Measurements from ENCODE around the gene ASB18. TPM values are rescaled to one million over a fixed set of nuclear protein-coding genes. Genes with fewer than 3 reads are reported as not detected.

The ASB18 gene
- total RNA-seq, 1 donor = not detected

DNA sequence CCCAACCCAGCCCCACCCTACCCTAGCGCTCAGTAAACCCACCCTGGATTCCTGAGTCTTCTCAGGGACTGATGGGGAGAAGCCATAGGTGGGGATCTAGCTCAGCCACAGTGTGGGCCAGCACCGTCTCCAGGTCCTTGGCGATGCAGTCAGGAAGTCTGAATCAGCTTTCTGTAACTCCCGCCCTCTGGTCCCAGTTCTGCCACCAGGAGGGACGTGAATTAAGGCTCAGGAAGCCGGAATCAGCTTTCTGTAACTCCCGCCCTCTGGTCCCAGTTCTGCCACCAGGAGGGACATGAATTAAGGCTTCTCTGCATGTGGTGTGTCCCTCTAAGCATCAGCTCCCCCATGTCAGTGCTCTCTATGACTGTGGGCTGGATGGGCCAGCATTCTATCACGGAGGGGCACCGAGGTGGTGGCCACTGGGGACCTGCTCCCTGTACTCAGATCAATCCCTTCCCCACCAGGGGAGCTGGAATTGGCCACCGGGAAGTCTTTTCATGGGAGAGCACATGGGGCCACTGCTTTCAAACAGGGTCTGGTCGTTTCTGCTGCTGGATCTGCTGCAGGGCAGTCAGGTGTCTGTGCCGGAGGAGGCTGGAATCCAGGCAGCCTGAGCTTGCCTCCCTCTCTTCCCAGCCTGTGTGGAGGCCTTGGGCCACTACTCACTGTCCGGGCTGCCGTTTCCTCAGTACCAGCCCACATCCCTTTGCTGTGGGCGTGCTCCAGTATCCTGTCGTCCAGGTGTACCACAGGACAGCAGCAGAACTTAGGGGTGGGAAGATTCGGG lies 24.7 kb downstream of the ASB18 start:
- H3K27me3 ChIP-seq (ENCODE audit: insufficient read depth, low read length) = peaks cover 35% of the 10 kb centered on the region
- no peaks in the 10 kb centered on the region for H3K9me3 ChIP-seq (ENCODE audit: low read depth, low read length)
- H3K4me1 ChIP-seq (ENCODE audit: insufficient read depth, low read length) = no peaks in the 10 kb centered on the region
- H3K4me3 ChIP-seq (ENCODE audit: low read length) = no peak overlapping the region

- Histone ChIP-seq H3K9me3 (ENCODE audit: low read depth, low read length) (no peaks in the 10 kb centered on the region), H3K27me3 (ENCODE audit: insufficient read depth, low read length) (peaks cover 40% of the 10 kb centered on the region), H3K4me1 (ENCODE audit: insufficient read depth, low read length) (no peaks in the 10 kb centered on the region), H3K4me3 (ENCODE audit: low read length) (no peak overlapping the region)
Measured at GRCh38 chr2:236238751-236239150, 25.5 kb downstream of the ASB18 start.

DNA sequence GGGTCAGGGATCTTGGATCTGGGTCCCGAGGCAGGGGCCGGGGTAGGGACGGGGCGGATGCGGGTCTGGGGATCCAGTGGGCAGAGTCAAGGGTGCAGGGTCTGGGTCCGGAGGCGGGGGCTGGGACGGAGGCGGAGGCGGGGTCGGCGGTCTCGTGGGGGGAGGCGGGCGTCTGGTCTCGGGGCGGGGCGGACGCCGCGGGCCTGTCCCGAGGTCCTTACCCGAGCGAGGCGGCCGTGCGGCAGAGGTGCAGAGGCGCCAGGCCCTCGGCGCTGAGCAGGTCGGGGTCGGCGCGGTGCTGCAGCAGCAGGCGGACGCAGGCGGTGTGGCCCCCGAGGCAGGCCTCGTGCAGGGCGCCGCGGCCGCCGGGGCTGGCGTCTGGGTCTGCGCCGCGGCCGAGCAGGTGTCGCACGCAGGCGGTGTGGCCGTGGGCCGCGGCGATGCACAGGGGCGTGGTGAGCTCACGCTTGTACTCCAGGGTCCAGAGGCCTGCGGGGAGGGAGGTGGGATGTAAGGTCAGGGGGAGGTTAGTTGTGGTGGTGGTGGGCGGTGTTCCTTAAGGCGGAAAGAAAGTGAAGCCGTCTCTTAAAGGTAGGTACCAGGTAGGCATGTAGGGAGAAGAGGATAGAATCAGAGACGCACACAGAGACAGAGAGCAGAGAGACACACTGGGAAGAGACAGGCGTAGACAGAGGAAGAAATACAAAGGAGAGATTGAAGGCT lies 26.6 kb downstream of the ASB18 start:
- Histone ChIP-seq H3K4me1 (ENCODE audit: insufficient read depth, low read length) (no peaks in the 10 kb centered on the region), H3K9me3 (ENCODE audit: low read depth, low read length) (peaks cover 8% of the 10 kb centered on the region), H3K27me3 (ENCODE audit: insufficient read depth, low read length) (peaks cover 40% of the 10 kb centered on the region), H3K4me3 (ENCODE audit: low read length) (no peak overlapping the region)

DNA sequence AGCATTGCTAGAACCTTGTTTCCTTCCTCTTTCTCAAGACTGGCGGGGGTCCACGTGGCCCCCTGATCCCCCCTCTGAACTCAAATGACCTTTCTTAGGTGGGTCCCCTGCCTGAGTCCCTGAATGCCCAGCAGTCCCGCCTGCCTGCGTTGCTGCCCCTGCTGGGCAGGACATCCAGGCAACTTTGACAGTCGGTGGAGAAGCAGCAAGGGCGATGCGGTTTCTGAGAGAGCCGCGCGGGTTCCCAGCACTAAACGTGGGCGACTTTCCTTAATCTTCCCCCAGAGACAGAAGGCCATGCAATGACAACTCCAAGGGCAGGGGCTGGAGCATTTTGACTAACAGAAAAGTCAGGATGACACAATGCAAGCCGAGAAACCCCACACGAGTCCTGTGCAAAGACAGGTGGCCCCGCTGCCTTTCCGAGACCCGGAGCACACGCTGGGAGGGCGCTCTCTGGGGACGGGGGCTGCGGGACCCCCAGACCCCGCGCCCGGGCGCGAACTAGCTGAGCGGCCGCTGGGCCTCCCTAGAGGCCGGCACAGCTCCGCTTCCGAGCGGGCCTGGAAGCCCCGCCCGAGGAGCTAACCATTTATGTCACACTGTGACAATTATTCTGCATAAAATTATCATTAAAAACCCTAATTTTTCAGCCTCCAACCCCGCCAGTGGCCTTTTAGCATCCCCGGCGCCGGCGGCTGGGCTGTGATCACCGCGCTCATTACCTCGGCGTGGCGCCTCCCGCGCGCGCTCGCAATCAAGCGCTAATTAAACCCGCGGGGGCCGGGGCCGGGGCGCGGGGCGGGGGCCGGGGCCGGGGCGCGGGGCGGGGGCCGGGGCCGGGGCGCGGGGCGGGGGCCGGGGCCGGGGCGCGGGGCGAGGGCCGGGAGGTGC lies 27.4 kb downstream of the ASB18 start:
- peaks cover 13% of the 10 kb centered on the region for H3K9me3 ChIP-seq (ENCODE audit: low read depth, low read length)
- H3K4me3 ChIP-seq (ENCODE audit: low read length) = no peak overlapping the region
- peaks cover 40% of the 10 kb centered on the region for H3K27me3 ChIP-seq (ENCODE audit: insufficient read depth, low read length)
- no peaks in the 10 kb centered on the region for H3K4me1 ChIP-seq (ENCODE audit: insufficient read depth, low read length)

DNA sequence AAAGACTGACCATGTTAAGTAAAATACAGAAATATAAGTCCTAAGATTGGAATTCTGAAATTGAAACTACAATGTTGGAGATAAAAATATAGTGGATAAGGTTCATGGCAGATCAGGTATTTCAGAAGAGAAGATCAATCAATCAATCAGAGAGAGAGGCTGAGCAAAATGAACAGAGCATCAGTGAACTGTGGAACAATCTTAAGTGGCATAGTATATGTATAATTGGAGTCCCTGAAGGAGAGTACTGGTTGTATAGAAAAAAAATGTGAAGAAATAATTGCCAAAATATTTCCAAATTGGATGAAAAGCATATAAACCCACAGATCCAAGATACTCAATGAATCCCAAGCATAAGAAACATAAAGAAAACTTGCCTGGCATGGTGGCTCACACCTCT lies 35.0 kb downstream of the ASB18 start:
- no peaks in the 10 kb centered on the region for H3K4me1 ChIP-seq (ENCODE audit: insufficient read depth, low read length)
- H3K4me3 ChIP-seq (ENCODE audit: low read length) = no peak overlapping the region
- peaks cover 11% of the 10 kb centered on the region for H3K27me3 ChIP-seq (ENCODE audit: insufficient read depth, low read length)
- peaks cover 22% of the 10 kb centered on the region for H3K9me3 ChIP-seq (ENCODE audit: low read depth, low read length)

GRCh38 chr2:236223675-236224074 lies 40.5 kb downstream of the ASB18 start:
- no peak overlapping the region for H3K4me3 ChIP-seq (ENCODE audit: low read length)
- peaks cover 5% of the 10 kb centered on the region for H3K27me3 ChIP-seq (ENCODE audit: insufficient read depth, low read length)
- H3K9me3 ChIP-seq (ENCODE audit: low read depth, low read length) = no peaks in the 10 kb centered on the region
- no peaks in the 10 kb centered on the region for H3K4me1 ChIP-seq (ENCODE audit: insufficient read depth, low read length)

DNA sequence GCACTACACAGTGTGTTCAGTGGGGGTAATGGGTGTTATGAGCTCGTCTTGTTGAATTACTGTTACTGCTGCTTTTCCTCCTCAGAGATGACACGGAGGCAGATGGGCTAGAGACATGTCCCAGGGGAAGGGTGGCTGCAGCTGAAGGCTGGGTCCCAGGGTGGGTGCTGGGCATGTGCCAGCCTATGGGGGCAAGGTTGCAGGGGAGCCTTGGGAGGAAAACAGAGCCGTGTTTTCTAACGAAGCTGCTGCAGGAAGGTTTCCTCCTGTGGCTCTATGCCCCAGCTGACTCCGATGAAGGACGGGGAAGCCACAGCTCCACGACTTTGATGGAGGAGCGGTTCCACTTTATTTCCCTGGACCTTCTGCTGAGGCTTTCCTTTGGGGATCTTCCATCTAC lies 42.4 kb downstream of the ASB18 start:
- no peaks in the 10 kb centered on the region for H3K27me3 ChIP-seq (ENCODE audit: insufficient read depth, low read length)
- H3K4me3 ChIP-seq (ENCODE audit: low read length) = no peak overlapping the region
- H3K9me3 ChIP-seq (ENCODE audit: low read depth, low read length) = no peaks in the 10 kb centered on the region
- H3K4me1 ChIP-seq (ENCODE audit: insufficient read depth, low read length) = no peaks in the 10 kb centered on the region

GRCh38 chr2:236219411-236219810 lies 44.8 kb downstream of the ASB18 start:
- H3K9me3 ChIP-seq (ENCODE audit: low read depth, low read length) = no peaks in the 10 kb centered on the region
- H3K27me3 ChIP-seq (ENCODE audit: insufficient read depth, low read length) = no peaks in the 10 kb centered on the region
- no peaks in the 10 kb centered on the region for H3K4me1 ChIP-seq (ENCODE audit: insufficient read depth, low read length)

DNA sequence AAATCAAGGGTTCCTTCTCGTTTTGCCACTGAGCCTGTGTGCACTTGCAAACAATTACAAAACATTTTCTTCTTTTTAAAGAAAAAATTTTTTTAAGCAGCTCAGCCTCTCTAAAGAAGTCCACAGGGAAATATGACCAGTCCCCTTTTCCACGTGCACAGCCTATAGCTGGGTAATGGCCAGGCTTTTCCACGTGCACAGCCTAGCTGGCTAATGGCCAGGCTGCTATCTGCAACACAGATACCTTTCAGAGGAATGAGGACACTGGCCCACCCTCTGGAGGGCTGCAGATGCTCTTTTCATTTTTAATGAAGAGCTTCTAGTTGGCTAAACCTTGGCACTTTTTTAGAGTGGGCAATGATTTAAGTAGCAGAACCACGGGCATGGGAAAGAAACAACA lies 46.3 kb downstream of the ASB18 start:
- H3K27me3 ChIP-seq (ENCODE audit: insufficient read depth, low read length) = no peaks in the 10 kb centered on the region

More at GRCh38 chr2:236219411-236219810, 44.8 kb downstream of the ASB18 start:
- H3K4me3 ChIP-seq (ENCODE audit: low read length) = no peak overlapping the region

DNA sequence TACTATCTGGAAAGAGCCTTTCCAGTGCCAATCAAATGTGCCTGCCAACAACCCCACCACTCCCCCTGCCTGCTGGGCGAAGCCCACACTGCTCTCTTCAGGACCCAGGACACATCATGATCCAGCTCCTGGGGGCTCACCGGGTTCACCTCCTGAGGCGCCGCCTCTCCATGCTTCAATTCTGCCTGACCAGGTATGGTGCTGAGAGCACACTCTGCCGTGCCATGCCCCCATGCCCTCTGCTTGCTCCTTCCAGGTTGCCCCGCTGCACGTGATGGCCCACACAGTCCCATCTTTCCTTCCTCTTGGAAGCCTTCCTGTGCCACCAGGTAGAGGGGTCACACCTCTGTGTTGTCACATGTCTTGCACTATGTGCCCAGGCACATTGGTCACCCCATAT lies 47.5 kb downstream of the ASB18 start:
- Histone ChIP-seq H3K4me1 (ENCODE audit: insufficient read depth, low read length) (no peaks in the 10 kb centered on the region), H3K27me3 (ENCODE audit: insufficient read depth, low read length) (no peaks in the 10 kb centered on the region), H3K4me3 (ENCODE audit: low read length) (no peak overlapping the region), H3K9me3 (ENCODE audit: low read depth, low read length) (no peaks in the 10 kb centered on the region)

More for the DNA sequence above, 46.3 kb downstream of the ASB18 start:
- no peaks in the 10 kb centered on the region for H3K9me3 ChIP-seq (ENCODE audit: low read depth, low read length)
- H3K4me3 ChIP-seq (ENCODE audit: low read length) = no peak overlapping the region
- no peaks in the 10 kb centered on the region for H3K4me1 ChIP-seq (ENCODE audit: insufficient read depth, low read length)

GRCh38 chr2:236215761-236216333 lies 48.4 kb downstream of the ASB18 start:
- no peaks in the 10 kb centered on the region for H3K4me1 ChIP-seq (ENCODE audit: insufficient read depth, low read length)
- no peaks in the 10 kb centered on the region for H3K9me3 ChIP-seq (ENCODE audit: low read depth, low read length)
- no peak overlapping the region for H3K4me3 ChIP-seq (ENCODE audit: low read length)
- no peaks in the 10 kb centered on the region for H3K27me3 ChIP-seq (ENCODE audit: insufficient read depth, low read length)

- no peaks in the 10 kb centered on the region for H3K4me1 ChIP-seq (ENCODE audit: insufficient read depth, low read length)
- H3K4me3 ChIP-seq (ENCODE audit: low read length) = no peak overlapping the region
- no peaks in the 10 kb centered on the region for H3K27me3 ChIP-seq (ENCODE audit: insufficient read depth, low read length)
- H3K9me3 ChIP-seq (ENCODE audit: low read depth, low read length) = no peaks in the 10 kb centered on the region
Measured at GRCh38 chr2:236215196-236215595, 49.0 kb downstream of the ASB18 start.

DNA sequence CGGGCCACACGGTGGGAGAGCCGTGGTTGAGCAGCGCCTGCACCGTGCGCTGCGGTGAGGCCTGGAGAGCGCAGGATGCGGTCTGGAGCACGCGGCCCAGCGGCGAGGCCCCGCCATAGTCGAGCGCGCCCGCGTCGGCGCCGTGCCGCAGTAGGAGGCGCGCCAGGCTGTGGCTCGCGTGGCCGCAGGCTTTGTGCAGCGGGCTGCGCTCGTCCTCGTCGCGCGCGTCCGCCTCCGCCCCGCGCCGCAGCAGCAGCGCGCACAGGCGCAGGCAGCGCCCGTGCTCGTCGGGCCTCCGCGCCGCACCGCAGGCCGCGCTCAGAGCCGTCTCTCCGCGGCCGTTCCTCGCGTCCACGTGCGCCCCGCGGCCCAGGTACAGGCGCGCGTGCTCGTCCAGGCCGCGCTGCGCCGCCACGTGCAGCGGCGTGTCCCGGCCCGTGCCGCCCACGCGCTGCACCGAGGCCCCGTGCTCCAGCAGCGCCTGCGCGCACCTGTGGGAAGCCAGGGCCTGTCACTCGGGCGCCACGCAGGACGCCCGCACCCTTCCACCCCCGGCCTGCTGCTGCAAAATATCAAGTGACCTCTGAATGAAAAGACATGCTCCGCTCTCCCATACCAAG lies 49.7 kb downstream of the ASB18 start:
- Histone ChIP-seq H3K4me3 (ENCODE audit: low read length) (no peak overlapping the region), H3K9me3 (ENCODE audit: low read depth, low read length) (no peaks in the 10 kb centered on the region), H3K27me3 (ENCODE audit: insufficient read depth, low read length) (no peaks in the 10 kb centered on the region), H3K4me1 (ENCODE audit: insufficient read depth, low read length) (no peaks in the 10 kb centered on the region)

- H3K4me1 ChIP-seq (ENCODE audit: insufficient read depth, low read length) = no peaks in the 10 kb centered on the region
- H3K4me3 ChIP-seq (ENCODE audit: low read length) = no peak overlapping the region
- H3K27me3 ChIP-seq (ENCODE audit: insufficient read depth, low read length) = no peaks in the 10 kb centered on the region
- no peaks in the 10 kb centered on the region for H3K9me3 ChIP-seq (ENCODE audit: low read depth, low read length)
Measured at GRCh38 chr2:236211296-236211695, 52.9 kb downstream of the ASB18 start.

All from mononuclear cell (primary cell).